Measurements from ENCODE around the gene PLIN4. TPM values are rescaled to one million over a fixed set of nuclear protein-coding genes. Genes with fewer than 3 reads are reported as not detected.

Gene PLIN4
- total and polyA plus RNA-seq, 12 donors = 0.09 to 25.4 (median 2.5) TPM

- TF ChIP-seq POLR2A (IDR thresholded peaks at IDR 0.05) (peak in 1 of 2 donors; percentile 53), CTCF (IDR thresholded peaks at IDR 0.05) (peak in 2 of 6 experiments; percentile 11 to 20)
- WGBS, 4 donors = 1 to 3% (median 2%) methylated on average over 9 of the region's 9 CpGs
- no peaks in the 10 kb centered on the region for H3K27me3 ChIP-seq
- peaks cover 33 to 40% of the 10 kb centered on the region in 2 donors for H3K4me1 ChIP-seq (replicated peaks in 1 of 2)
- H3K9me3 ChIP-seq (replicated peaks in 1 of 3) = no peaks in the 10 kb centered on the region
- DNase-seq = peak in 6 of 7 donors; percentile 56 to 75 (median 66)
- peak overlapping the region in 3 of 4 donors; percentile 37 to 95 (median 80) for H3K4me3 ChIP-seq
- peaks cover 0 to 21% of the 10 kb centered on the region in 2 donors for H3K36me3 ChIP-seq (replicated peaks in 1 of 2)
- peak overlapping the region; percentile 77 to 95 (median 88) for H3K27ac ChIP-seq
- intact Hi-C loops (cut with DNase I) = loop anchor here in 1 of 2 donors (10.0 kb wide), 1 partner anchor 52 kb away; the partner anchor contains the start of genes CHAF1A and SH3GL1
These were observed 61.8 kb downstream of the PLIN4 start for GRCh38 chr19:4456476-4456842.

- peak; percentile 92 to 97 (median 95) for DNase-seq
- Histone ChIP-seq H3K4me3 (peak overlapping the region in 2 of 4 donors; percentile 80 to 95), H3K4me1 (replicated peaks in 1 of 2) (peaks cover 33 to 40% of the 10 kb centered on the region in 2 donors), H3K27me3 (no peaks in the 10 kb centered on the region), H3K9me3 (replicated peaks in 1 of 3) (no peaks in the 10 kb centered on the region), H3K27ac (peak overlapping the region; percentile 77 to 95 (median 88)), H3K36me3 (replicated peaks in 1 of 2) (peaks cover 0 to 27% of the 10 kb centered on the region in 2 donors)
- intact Hi-C loops (cut with DNase I) = loop anchor here in 1 of 2 donors (10.0 kb wide), 1 partner anchor 51 kb away; the partner anchor contains the start of genes CHAF1A and SH3GL1
- TF ChIP-seq CTCF (IDR thresholded peaks at IDR 0.05) (peak in 2 of 6 experiments; percentile 11 to 19), POLR2A (IDR thresholded peaks at IDR 0.05) (peak in 1 of 2 donors; percentile 91)
- WGBS, 4 donors = 27 to 31% (median 29%) methylated on average over 11 to 15 of the region's 15 CpGs
These were observed 62.4 kb downstream of the PLIN4 start for GRCh38 chr19:4455719-4456475.

GRCh38 chr19:4454747-4455718 lies 63.3 kb downstream of the PLIN4 start:
- WGBS, 4 donors = 36 to 40% (median 37%) methylated on average over 13 to 29 of the region's 29 CpGs
- peak overlapping the region in 1 of 4 donors; percentile 80 for H3K4me3 ChIP-seq
- DNase-seq = peak; percentile 76 to 93 (median 92)
- H3K4me1 ChIP-seq (replicated peaks in 1 of 2) = peaks cover 33 to 40% of the 10 kb centered on the region in 2 donors
- TF ChIP-seq CTCF (IDR thresholded peaks at IDR 0.05) = no peak
- TF ChIP-seq POLR2A (IDR thresholded peaks at IDR 0.05) = peak; percentile 20 to 80
- H3K9me3 ChIP-seq (replicated peaks in 1 of 3) = no peaks in the 10 kb centered on the region
- peaks cover 0 to 35% of the 10 kb centered on the region in 2 donors for H3K36me3 ChIP-seq (replicated peaks in 1 of 2)
- H3K27ac ChIP-seq = peak overlapping the region; percentile 77 to 95 (median 88)
- no peaks in the 10 kb centered on the region for H3K27me3 ChIP-seq
- intact Hi-C loops (cut with DNase I) = loop anchor here in 1 of 2 donors (10.0 kb wide), 1 partner anchor 50 kb away; the partner anchor contains the start of genes CHAF1A and SH3GL1
